ENCODE measurements around the gene NPEPL1.

- no peak for TF ChIP-seq EHMT2 (IDR thresholded peaks at IDR 0.05; ENCODE audit: low read depth)
- no peak for TF ChIP-seq CBX2 (IDR thresholded peaks at IDR 0.05; ENCODE audit: borderline replicate concordance, low read depth)
- TF ChIP-seq, protein P1, sequence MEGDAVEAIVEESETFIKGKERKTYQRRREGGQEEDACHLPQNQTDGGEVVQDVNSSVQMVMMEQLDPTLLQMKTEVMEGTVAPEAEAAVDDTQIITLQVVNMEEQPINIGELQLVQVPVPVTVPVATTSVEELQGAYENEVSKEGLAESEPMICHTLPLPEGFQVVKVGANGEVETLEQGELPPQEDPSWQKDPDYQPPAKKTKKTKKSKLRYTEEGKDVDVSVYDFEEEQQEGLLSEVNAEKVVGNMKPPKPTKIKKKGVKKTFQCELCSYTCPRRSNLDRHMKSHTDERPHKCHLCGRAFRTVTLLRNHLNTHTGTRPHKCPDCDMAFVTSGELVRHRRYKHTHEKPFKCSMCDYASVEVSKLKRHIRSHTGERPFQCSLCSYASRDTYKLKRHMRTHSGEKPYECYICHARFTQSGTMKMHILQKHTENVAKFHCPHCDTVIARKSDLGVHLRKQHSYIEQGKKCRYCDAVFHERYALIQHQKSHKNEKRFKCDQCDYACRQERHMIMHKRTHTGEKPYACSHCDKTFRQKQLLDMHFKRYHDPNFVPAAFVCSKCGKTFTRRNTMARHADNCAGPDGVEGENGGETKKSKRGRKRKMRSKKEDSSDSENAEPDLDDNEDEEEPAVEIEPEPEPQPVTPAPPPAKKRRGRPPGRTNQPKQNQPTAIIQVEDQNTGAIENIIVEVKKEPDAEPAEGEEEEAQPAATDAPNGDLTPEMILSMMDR (IDR thresholded peaks at IDR 0.05): no peak
These were observed 9.5 kb downstream of the NPEPL1 start for GRCh38 chr20:58702161-58702510.

Measured in A549 (cell line).